Neuronal stem cell (in vitro differentiated cells): ENCODE results near the gene HTD2.

Experiments used
- DNase-seq: peaks from one replicate; pipeline ENCODE4 v3.0.0-alpha.2; 2013; ENCODE audit warnings: low spot score
- H2AFZ ChIP-seq: one replicate; pipeline ENCODE4 v1.6.1; 2013; ENCODE audit warnings: mild to moderate bottlenecking, low read length, inconsistent platforms
- H2AK5ac ChIP-seq: 2 replicates; pipeline ENCODE4 v1.6.1; 2013; ENCODE audit warnings: low read depth, mild to moderate bottlenecking, inconsistent platforms, low read length, moderate library complexity, mixed read lengths
- H2BK120ac ChIP-seq: 2 replicates; pipeline ENCODE4 v1.6.1; 2013; ENCODE audit warnings: low read depth, mild to moderate bottlenecking, inconsistent platforms, low read length, moderate library complexity, mixed read lengths
- H2BK12ac ChIP-seq: one replicate; pipeline ENCODE4 v1.6.1; 2013; ENCODE audit warnings: low read length, inconsistent platforms
- H2BK15ac ChIP-seq: 2 replicates; pipeline ENCODE4 v1.6.1; 2013; ENCODE audit warnings: mild to moderate bottlenecking, low read length, inconsistent platforms, mixed read lengths
- H2BK5ac ChIP-seq: one replicate; pipeline ENCODE4 v1.6.1; 2013; ENCODE audit warnings: inconsistent platforms, mild to moderate bottlenecking, low read length, moderate library complexity
- H3K14ac ChIP-seq: one replicate; pipeline ENCODE4 v1.6.1; 2013; ENCODE audit warnings: low read length, inconsistent platforms
- H3K18ac ChIP-seq: 2 replicates; pipeline ENCODE4 v1.6.1; 2013; ENCODE audit warnings: low read length, inconsistent platforms
- H3K23ac ChIP-seq: 2 replicates; pipeline ENCODE4 v1.6.1; 2013; ENCODE audit warnings: low read depth, mild to moderate bottlenecking, mixed read lengths, low read length, inconsistent platforms; ENCODE audit not compliant: poor library complexity
- H3K27ac ChIP-seq: replicated peaks from 3 replicates; pipeline ENCODE4 v1.5.1; 2013; ENCODE audit warnings: low read length, inconsistent platforms
- H3K27me3 ChIP-seq, 3 experiments: 2 replicates each; pipeline ENCODE4 v1.6.1; 2013; ENCODE audit warnings: low read length in 3 of 3, mild to moderate bottlenecking in 2 of 3, inconsistent platforms in 1 of 3, low read depth in 1 of 3, mixed read lengths in 1 of 3, moderate library complexity in 1 of 3; ENCODE audit not compliant: control insufficient read depth in 3 of 3, insufficient read depth in 3 of 3
- H3K36me3 ChIP-seq, 2 donors: replicated peaks in 1 of 2; 2 replicates each; pipeline ENCODE4 v1.6.1; 2013; ENCODE audit warnings: low read length in 2 of 2; ENCODE audit not compliant: control insufficient read depth in 2 of 2, insufficient read depth in 2 of 2
- H3K4ac ChIP-seq: 2 replicates; pipeline ENCODE4 v1.6.1; 2013; ENCODE audit warnings: inconsistent platforms, mild to moderate bottlenecking, low read length, moderate library complexity
- H3K4me1 ChIP-seq, 2 donors: 1 replicate in 1 of 2; 2 replicates in 1 of 2; pipeline ENCODE4 v1.6.1; 2013; ENCODE audit warnings: low read length in 2 of 2, low read depth in 1 of 2; ENCODE audit not compliant: control insufficient read depth in 2 of 2, insufficient read depth in 1 of 2
- H3K4me2 ChIP-seq: one replicate; pipeline ENCODE4 v1.6.1; 2013; ENCODE audit warnings: mild to moderate bottlenecking, low read length, inconsistent platforms; ENCODE audit not compliant: insufficient read depth, poor library complexity, severe bottlenecking
- H3K4me3 ChIP-seq, 2 donors: 2 replicates each; pipeline ENCODE4 v1.5.1; 2013; ENCODE audit warnings: low read length in 2 of 2, mild to moderate bottlenecking in 2 of 2, inconsistent platforms in 1 of 2, moderate library complexity in 1 of 2
- H3K79me1 ChIP-seq: one replicate; pipeline ENCODE4 v1.6.1; 2013; ENCODE audit warnings: low read depth, mild to moderate bottlenecking, inconsistent platforms, low read length, moderate library complexity
- H3K9ac ChIP-seq: one replicate; pipeline ENCODE4 v1.6.1; 2013; ENCODE audit warnings: mild to moderate bottlenecking, low read depth, low read length, inconsistent platforms; ENCODE audit not compliant: poor library complexity
- H3K9me3 ChIP-seq, 2 donors: replicated peaks in 1 of 2; 2 replicates each; pipeline versions ENCODE3 to v1.6.1; 2013; ENCODE audit warnings: low read length in 2 of 2, mild to moderate bottlenecking in 2 of 2, inconsistent platforms in 1 of 2, low read depth in 1 of 2, mixed read lengths in 1 of 2, moderate library complexity in 1 of 2; ENCODE audit not compliant: control insufficient read depth in 2 of 2, insufficient read depth in 1 of 2
- H4K8ac ChIP-seq: one replicate; pipeline ENCODE4 v1.6.1; 2013; ENCODE audit warnings: low read depth, mild to moderate bottlenecking, inconsistent platforms, low read length, moderate library complexity
- H4K91ac ChIP-seq: one replicate; pipeline ENCODE4 v1.6.1; 2013; ENCODE audit warnings: low read length, low read depth, mild to moderate bottlenecking, inconsistent platforms; ENCODE audit not compliant: poor library complexity
- WGBS, 2 donors: extraction: QIAGEN DNeasy Blood & Tissue Kit; methylation state at CpG; one replicate each; pipeline ENCODE4 v1.1.7; 2013; ENCODE audit warnings: missing lambda C conversion rate in 2 of 2, mixed read lengths in 1 of 2; ENCODE audit not compliant: insufficient read length in 2 of 2, insufficient replicate concordance in 1 of 2; ENCODE audit errors: extremely low coverage in 2 of 2; 5-methylcytosine and 5-hydroxymethylcytosine counted together

The HTD2 gene

GRCh38 chr3:58322793-58323192 is 16.5 kb downstream of the HTD2 start:
- H3K27me3 ChIP-seq = no peaks in the 10 kb centered on the region
- no peak overlapping the region for H3K9ac ChIP-seq
- no peak overlapping the region for H2BK5ac ChIP-seq
- no peak overlapping the region for H3K4ac ChIP-seq
- H3K4me2 ChIP-seq = no peak overlapping the region
- H3K9me3 ChIP-seq = no peaks in the 10 kb centered on the region
- H2AFZ ChIP-seq = no peak overlapping the region
- no peak overlapping the region for H3K18ac ChIP-seq
- no peak overlapping the region for H2AK5ac ChIP-seq
- peaks cover 7 to 32% of the 10 kb centered on the region in 2 donors for H3K36me3 ChIP-seq
- H2BK15ac ChIP-seq = no peak overlapping the region
- H3K4me1 ChIP-seq = no peaks in the 10 kb centered on the region
- no CpG with 5 or more reads among the region's 1 CpG for WGBS, 2 donors
- H3K27ac ChIP-seq = no peak overlapping the region
- no peak for DNase-seq
- H2BK12ac ChIP-seq = no peak overlapping the region
- no peak overlapping the region for H2BK120ac ChIP-seq
- H3K14ac ChIP-seq = no peak overlapping the region
- no peak overlapping the region for H3K23ac ChIP-seq
- no peak overlapping the region for H4K8ac ChIP-seq
- H4K91ac ChIP-seq = no peak overlapping the region
- no peak overlapping the region for H3K4me3 ChIP-seq
- no peaks in the 10 kb centered on the region for H3K79me1 ChIP-seq

- Histone ChIP-seq H3K9me3 (no peaks in the 10 kb centered on the region), H3K4ac (no peak overlapping the region), H3K9ac (no peak overlapping the region), H3K4me3 (no peak overlapping the region), H2BK15ac (no peak overlapping the region), H2BK5ac (no peak overlapping the region), H3K14ac (no peak overlapping the region), H2BK12ac (no peak overlapping the region), H4K91ac (no peak overlapping the region), H3K27me3 (no peaks in the 10 kb centered on the region), H4K8ac (no peak overlapping the region), H3K23ac (no peak overlapping the region), H3K4me1 (no peaks in the 10 kb centered on the region), H2AFZ (no peak overlapping the region), H2BK120ac (no peak overlapping the region), H3K79me1 (no peaks in the 10 kb centered on the region), H3K27ac (no peak overlapping the region), H3K4me2 (no peak overlapping the region), H2AK5ac (no peak overlapping the region), H3K18ac (no peak overlapping the region), H3K36me3 (peaks cover 3 to 23% of the 10 kb centered on the region in 2 donors)
- no CpG with 5 or more reads among the region's 3 CpGs for WGBS, 2 donors
- DNase-seq = no peak
Measured at GRCh38 chr3:58323529-58324390, 17.4 kb downstream of the HTD2 start.

GRCh38 chr3:58324391-58325390 is 18.4 kb downstream of the HTD2 start:
- Histone ChIP-seq H3K4me3 (no peak overlapping the region), H2BK5ac (no peak overlapping the region), H2AFZ (no peak overlapping the region), H3K4me2 (no peak overlapping the region), H3K9me3 (no peaks in the 10 kb centered on the region), H4K8ac (no peak overlapping the region), H3K79me1 (no peaks in the 10 kb centered on the region), H3K18ac (no peak overlapping the region), H3K4me1 (no peaks in the 10 kb centered on the region), H3K4ac (no peak overlapping the region), H3K27me3 (no peaks in the 10 kb centered on the region), H2AK5ac (no peak overlapping the region), H3K36me3 (peaks cover 0 to 14% of the 10 kb centered on the region in 2 donors), H3K9ac (no peak overlapping the region), H2BK120ac (no peak overlapping the region), H3K27ac (no peak overlapping the region), H2BK12ac (no peak overlapping the region), H3K14ac (no peak overlapping the region), H2BK15ac (no peak overlapping the region), H3K23ac (no peak overlapping the region), H4K91ac (no peak overlapping the region)
- WGBS, 2 donors = no CpG with 5 or more reads among the region's 7 CpGs
- no peak for DNase-seq

- no peak overlapping the region for H2BK5ac ChIP-seq
- WGBS, 2 donors = no CpG with 5 or more reads among the region's 2 CpGs
- H3K18ac ChIP-seq = no peak overlapping the region
- no peaks in the 10 kb centered on the region for H3K27me3 ChIP-seq
- no peak overlapping the region for H4K8ac ChIP-seq
- no peak overlapping the region for H3K27ac ChIP-seq
- H3K79me1 ChIP-seq = no peaks in the 10 kb centered on the region
- H4K91ac ChIP-seq = no peak overlapping the region
- no peak overlapping the region for H3K14ac ChIP-seq
- no peak overlapping the region for H3K4me2 ChIP-seq
- H2BK12ac ChIP-seq = no peak overlapping the region
- no peak overlapping the region for H2BK120ac ChIP-seq
- H2AK5ac ChIP-seq = no peak overlapping the region
- H3K4me3 ChIP-seq = no peak overlapping the region
- no peak for DNase-seq
- no peaks in the 10 kb centered on the region for H3K4me1 ChIP-seq
- H2AFZ ChIP-seq = no peak overlapping the region
- H3K9me3 ChIP-seq = no peaks in the 10 kb centered on the region
- H3K36me3 ChIP-seq = peaks cover 0 to 10% of the 10 kb centered on the region in 2 donors
- no peak overlapping the region for H3K9ac ChIP-seq
- no peak overlapping the region for H2BK15ac ChIP-seq
- no peak overlapping the region for H3K4ac ChIP-seq
- H3K23ac ChIP-seq = no peak overlapping the region
Measured at GRCh38 chr3:58325525-58325992, 19.2 kb downstream of the HTD2 start.
